H1 (cell line): ENCODE data around the gene DCUN1D4. TPM values are rescaled to one million over a fixed set of nuclear protein-coding genes. Genes with fewer than 3 reads are reported as not detected.

Experiments used
- CTCF ChIA-PET: fragments of 300-600 bp; sonication (Branson Sonifier 250); formaldehyde crosslinking; loops from one replicate; lab custom pipeline; 2021; ENCODE audit not compliant: partially characterized antibody; lab: Charles Lee
- POLR2A ChIA-PET: fragments of 300-600 bp; sonication (Branson Sonifier 250); formaldehyde crosslinking; loops from one replicate; lab custom pipeline; 2021; ENCODE audit warnings: inconsistent platforms; ENCODE audit not compliant: partially characterized antibody; lab: Charles Lee
- DNase-seq, 2 experiments: peaks; one replicate each; pipeline versions ENCODE4 v3.0.0 to v3.0.0-alpha.2; 2010 to 2022; ENCODE audit warnings: low spot score in 2 of 2, low read depth in 1 of 2, mixed read lengths in 1 of 2
- FAIRE-seq: peaks from 2 replicates; lab custom pipeline; 2011; peaks lifted over from hg19 to GRCh38; lab: Jason Lieb, UNC
- H2AFZ ChIP-seq: 2 replicates; pipeline ENCODE4 v1.8.1; 2012; ENCODE audit warnings: low read length, inconsistent platforms
- H2AK5ac ChIP-seq: 2 replicates; pipeline ENCODE4 v1.6.1; 2013; ENCODE audit warnings: low read depth, low read length
- H2BK120ac ChIP-seq: replicated peaks from 2 replicates; pipeline ENCODE3; 2013; ENCODE audit warnings: low read depth, low read length, inconsistent platforms
- H2BK12ac ChIP-seq: 2 replicates; pipeline ENCODE4 v1.6.1; 2013; ENCODE audit warnings: low read depth, low read length
- H2BK15ac ChIP-seq: 2 replicates; pipeline ENCODE4 v1.6.1; 2013; ENCODE audit warnings: low read length
- H2BK20ac ChIP-seq: 2 replicates; pipeline ENCODE4 v1.6.1; 2013; ENCODE audit warnings: low read length
- H2BK5ac ChIP-seq: 2 replicates; pipeline ENCODE4 v1.6.1; 2013; ENCODE audit warnings: low read depth, low read length
- H3K14ac ChIP-seq: 2 replicates; pipeline ENCODE4 v1.6.1; 2013; ENCODE audit warnings: inconsistent platforms; ENCODE audit not compliant: insufficient read length
- H3K18ac ChIP-seq: 2 replicates; pipeline ENCODE4 v1.6.1; 2013; ENCODE audit warnings: low read length; ENCODE audit errors: extremely low read depth
- H3K23ac ChIP-seq: 2 replicates; pipeline ENCODE4 v1.6.1; 2013; ENCODE audit warnings: inconsistent platforms; ENCODE audit not compliant: insufficient read length
- H3K23me2 ChIP-seq: 2 replicates; pipeline ENCODE4 v1.6.1; 2013; ENCODE audit warnings: low read depth, low read length
- H3K27ac ChIP-seq: 2 replicates; pipeline ENCODE4 v1.6.1; 2011; ENCODE audit warnings: low read depth, low read length, inconsistent platforms
- H3K27me3 ChIP-seq, 4 experiments: replicated peaks in 1 of 4; 1 replicate in 1 of 4; 2 replicates in 3 of 4; pipeline versions ENCODE4 v1.6.1 to v1.8.1; 2011 to 2013; ENCODE audit warnings: low read length in 3 of 4, mild to moderate bottlenecking in 3 of 4, inconsistent platforms in 2 of 4, mixed read lengths in 2 of 4, moderate library complexity in 1 of 4; ENCODE audit not compliant: control insufficient read depth in 3 of 4, insufficient read depth in 3 of 4; ENCODE audit errors: extremely low read depth in 1 of 4
- H3K36me3 ChIP-seq, 4 experiments: 2 replicates each; pipeline versions ENCODE4 v1.6.1 to v1.8.1; 2011 to 2013; ENCODE audit warnings: mild to moderate bottlenecking in 4 of 4, low read length in 3 of 4, moderate library complexity in 2 of 4, control low read depth in 1 of 4, inconsistent platforms in 1 of 4; ENCODE audit not compliant: insufficient read depth in 4 of 4, control insufficient read depth in 2 of 4
- H3K4ac ChIP-seq: replicated peaks from 2 replicates; pipeline ENCODE3; 2013; ENCODE audit warnings: low read length, low read depth, mixed read lengths, inconsistent platforms; ENCODE audit not compliant: insufficient read length
- H3K4me1 ChIP-seq, 4 experiments: replicated peaks in 1 of 4; 1 replicate in 1 of 4; 2 replicates in 3 of 4; pipeline versions ENCODE4 v1.6.1 to v1.8.1; 2011 to 2013; ENCODE audit warnings: low read length in 3 of 4, inconsistent platforms in 2 of 4, mixed read lengths in 1 of 4; ENCODE audit not compliant: insufficient read depth in 4 of 4, control insufficient read depth in 3 of 4
- H3K4me2 ChIP-seq, 2 experiments: 2 replicates each; pipeline versions ENCODE4 v1.6.1 to v1.8.1; 2011 to 2013; ENCODE audit warnings: low read depth in 2 of 2, low read length in 2 of 2, control low read depth in 1 of 2, inconsistent platforms in 1 of 2, mild to moderate bottlenecking in 1 of 2; ENCODE audit not compliant: insufficient read depth in 1 of 2
- H3K4me3 ChIP-seq, 4 experiments: fragments of 200-600, 300-600 bp in 1 of 4; sonication (generic), shearing (Covaris generic), sonication (Bioruptor Twin) in 1 of 4; 2 replicates each; pipeline versions ENCODE4 v1.5.1 to v1.8.1; 2011 to 2016; ENCODE audit warnings: low read length in 4 of 4, low read depth in 3 of 4, control low read depth in 2 of 4, inconsistent platforms in 2 of 4, mild to moderate bottlenecking in 2 of 4, mixed read lengths in 1 of 4, moderate library complexity in 1 of 4; ENCODE audit not compliant: insufficient read depth in 2 of 4; ENCODE audit errors: extremely low read depth in 1 of 4
- H3K56ac ChIP-seq: replicated peaks from 2 replicates; pipeline ENCODE3; 2013; ENCODE audit warnings: low read depth, mild to moderate bottlenecking, mixed read lengths, low read length, inconsistent platforms; ENCODE audit not compliant: insufficient read length
- H3K79me1 ChIP-seq: 2 replicates; pipeline ENCODE4 v1.6.1; 2013; ENCODE audit warnings: low read depth, low read length, control low read depth
- H3K79me2 ChIP-seq, 2 experiments: 2 replicates each; pipeline versions ENCODE4 v1.6.1 to v1.8.1; 2012 to 2013; ENCODE audit warnings: low read length in 2 of 2, mild to moderate bottlenecking in 2 of 2, inconsistent platforms in 1 of 2; ENCODE audit not compliant: insufficient read depth in 2 of 2, control insufficient read depth in 1 of 2
- H3K9ac ChIP-seq, 4 experiments: replicated peaks in 1 of 4; 1 replicate in 1 of 4; 2 replicates in 3 of 4; pipeline versions ENCODE4 v1.6.1 to v1.8.1; 2011 to 2013; ENCODE audit warnings: low read depth in 3 of 4, low read length in 3 of 4, control low read depth in 2 of 4, mild to moderate bottlenecking in 2 of 4, moderate library complexity in 2 of 4, inconsistent platforms in 1 of 4; ENCODE audit errors: extremely low read depth in 1 of 4
- H3K9me3 ChIP-seq, 2 experiments: 2 replicates each; pipeline versions ENCODE4 v1.6.1 to v1.8.1; 2012 to 2013; ENCODE audit warnings: mild to moderate bottlenecking in 2 of 2, moderate library complexity in 2 of 2, control low read depth in 1 of 2, inconsistent platforms in 1 of 2, low read depth in 1 of 2, low read length in 1 of 2, mixed read lengths in 1 of 2; ENCODE audit not compliant: insufficient read depth in 2 of 2
- H4K20me1 ChIP-seq, 2 experiments: replicated peaks in 1 of 2; 2 replicates each; pipeline versions ENCODE3 to v1.8.1; 2011 to 2013; ENCODE audit warnings: inconsistent platforms in 2 of 2, low read length in 2 of 2, mild to moderate bottlenecking in 1 of 2; ENCODE audit not compliant: insufficient read depth in 2 of 2, control insufficient read depth in 1 of 2
- H4K5ac ChIP-seq: 2 replicates; pipeline ENCODE4 v1.6.1; 2013; ENCODE audit warnings: low read length, low read depth, mixed read lengths, inconsistent platforms; ENCODE audit not compliant: insufficient read length
- H4K8ac ChIP-seq: 2 replicates; pipeline ENCODE4 v1.8.0; 2013; ENCODE audit warnings: mild to moderate bottlenecking, moderate library complexity, low read length, inconsistent platforms; ENCODE audit not compliant: insufficient read depth; ENCODE audit errors: extremely low read depth
- H4K91ac ChIP-seq: replicated peaks from 2 replicates; pipeline ENCODE3; 2013; ENCODE audit warnings: low read length, mixed read lengths, inconsistent platforms; ENCODE audit not compliant: insufficient read length
- ATF2 ChIP-seq: IDR thresholded peaks from 2 replicates; pipeline ENCODE4 v1.6.1; 2012; ENCODE audit warnings: low read length, inconsistent platforms
- CBX8 ChIP-seq: fragments of 300-800, 300-1000 bp; sonication (generic); IDR thresholded peaks from 2 replicates; pipeline ENCODE4 v1.7.1; 2016; ENCODE audit warnings: low read depth, low read length, borderline replicate concordance
- CEBPB ChIP-seq: IDR thresholded peaks from 2 replicates; pipeline ENCODE4 v1.6.1; 2012; ENCODE audit warnings: low read depth, low read length
- CTBP2 ChIP-seq: IDR thresholded peaks from 2 replicates; pipeline ENCODE4 v1.7.0; 2011; ENCODE audit warnings: borderline replicate concordance, mild to moderate bottlenecking, moderate library complexity, mixed read lengths, low read length; ENCODE audit not compliant: insufficient read depth, insufficient read length
- EZH2 ChIP-seq: fragments of 200-600 bp; sonication (generic); IDR thresholded peaks from 2 replicates; pipeline ENCODE4 v1.7.1; 2012; ENCODE audit warnings: low read depth, mild to moderate bottlenecking, moderate library complexity, low read length, inconsistent platforms; ENCODE audit not compliant: severe bottlenecking
- MAX ChIP-seq: IDR thresholded peaks from 2 replicates; pipeline ENCODE4 v1.6.1; 2012; ENCODE audit warnings: inconsistent platforms
- TBP ChIP-seq: IDR thresholded peaks from 2 replicates; pipeline ENCODE4 v1.6.1; 2011; ENCODE audit warnings: low read depth, low read length, improper control_type of control experiment
- TCF12 ChIP-seq: IDR thresholded peaks from 2 replicates; pipeline ENCODE4 v1.6.1; 2011; ENCODE audit warnings: low read depth, mild to moderate bottlenecking, low read length
- WGBS, 2 experiments: shearing (Covaris generic) in 1 of 2; methylation state at CpG; one replicate each; pipeline versions ENCODE4 v1.1.6 to v1.1.7; 2013 to 2015; ENCODE audit warnings: low lambda C conversion rate in 2 of 2, mixed read lengths in 2 of 2, inconsistent platforms in 1 of 2, low coverage in 1 of 2, missing lambda C conversion rate in 1 of 2; ENCODE audit not compliant: insufficient replicate concordance in 2 of 2, insufficient coverage in 1 of 2, insufficient read length in 1 of 2; ENCODE audit errors: extremely low coverage in 1 of 2, missing lambda C conversion rate in 1 of 2; 5-methylcytosine and 5-hydroxymethylcytosine counted together
- polyA plus RNA-seq, 7 experiments: library from polyadenylated mRNA; depleted of rRNA in 3 of 7; stranded (reverse) in 5 of 7; unstranded in 2 of 7; fragments of >200 nt in 5 of 7; fragments of 200-250 nt in 2 of 7; gene quantifications; 1 replicate in 5 of 7; 2 replicates in 1 of 7; 4 replicates in 1 of 7; pipeline versions ENCODE4 v1.2.1 to v1.2.3, GENCODE V29; 2011 to 2013; ENCODE audit warnings: missing spikeins in 2 of 7, mixed read lengths in 2 of 7
- total RNA-seq: library from RNA; stranded (reverse); fragmentation: NEBNext Ultra II Directional; extraction: Animal tissue kit (Norgen Biotek cat#: 25700); gene quantifications from 2 replicates; pipeline ENCODE4 v1.2.1, GENCODE V29; 2021

The DCUN1D4 gene
- total and polyA plus RNA-seq, 2 of the 8 experiments (the other 6 are each of a cell fraction or from before 2014, with no cell fraction given): 22.9 to 55.9 TPM

- no peak overlapping the region for H4K5ac ChIP-seq
- CTCF ChIA-PET: interaction anchor here (0.7 kb wide), 1 partner anchor 180 kb away, joined by 3 read pairs; no protein-coding TSS in a partner anchor
- no peak overlapping the region for H2AK5ac ChIP-seq
- no peak overlapping the region for H2AFZ ChIP-seq
- DNase-seq (no peak), FAIRE-seq (no peak)
- H3K27ac ChIP-seq: no peak overlapping the region
- H3K4me2 ChIP-seq: no peak overlapping the region
- POLR2A ChIA-PET: no interaction called here
- H3K36me3 ChIP-seq: no peaks in the 10 kb centered on the region
- H3K27me3 ChIP-seq: no peaks in the 10 kb centered on the region
- no peak overlapping the region for H2BK15ac ChIP-seq
- TF ChIP-seq TBP (no peak), TCF12 (no peak), MAX (no peak), ATF2 (no peak), CTBP2 (no peak), CBX8 (no peak), EZH2 (no peak), CEBPB (no peak)
- no peaks in the 10 kb centered on the region for H3K79me2 ChIP-seq
- no peak overlapping the region for H2BK12ac ChIP-seq
- no peak overlapping the region for H3K23ac ChIP-seq
- H2BK20ac ChIP-seq: no peak overlapping the region
- H3K9me3 ChIP-seq: no peaks in the 10 kb centered on the region
- no peaks in the 10 kb centered on the region for H3K23me2 ChIP-seq
- no peaks in the 10 kb centered on the region for H3K4me1 ChIP-seq
- H3K79me1 ChIP-seq: no peaks in the 10 kb centered on the region
- H3K4me3 ChIP-seq: no peak overlapping the region
- H3K18ac ChIP-seq: no peak overlapping the region
- 77% methylated on average over 3 of the region's 3 CpGs; no CpG with 5 or more reads in 1 of the 2 experiments for WGBS, 2 experiments
- no peaks in the 10 kb centered on the region for H4K20me1 ChIP-seq
- H3K9ac ChIP-seq: no peak overlapping the region
- H3K4ac ChIP-seq: no peak overlapping the region
- no peak overlapping the region for H3K56ac ChIP-seq
- no peak overlapping the region for H2BK5ac ChIP-seq
- H4K91ac ChIP-seq: no peak overlapping the region
- H4K8ac ChIP-seq: no peak overlapping the region
- no peak overlapping the region for H3K14ac ChIP-seq
- no peak overlapping the region for H2BK120ac ChIP-seq
Observed at GRCh38 chr4:51932684-51933083, 89.7 kb downstream of the DCUN1D4 start.
